SU-DHL-6 (cell line): Measurements from ENCODE around the gene NPAS3.

ENCODE experiments used
- H2AFZ ChIP-seq: fragments of 200-600 bp; sonication (generic); 2 replicates; pipeline ENCODE4 v1.6.1; 2014; ENCODE audit warnings: low read depth, mild to moderate bottlenecking, moderate library complexity, mixed read lengths, antibody characterized with exemption, low read length; ENCODE audit not compliant: severe bottlenecking
- H3F3A ChIP-seq: fragments of 200-600 bp; shearing (Covaris generic); 2 replicates; pipeline ENCODE4 v1.6.0; 2016; ENCODE audit warnings: antibody characterized with exemption, mild to moderate bottlenecking; ENCODE audit not compliant: insufficient read depth
- H3K27ac ChIP-seq: fragments of 200-600 bp; sonication (generic); 2 replicates; pipeline ENCODE4 v1.5.1; 2016; ENCODE audit warnings: low read depth, mild to moderate bottlenecking, low read length, moderate library complexity, mixed read lengths
- H3K27me3 ChIP-seq: fragments of 200-600 bp; sonication (generic), shearing (Covaris generic); 2 replicates; pipeline ENCODE4 v1.6.0; 2014; ENCODE audit warnings: mild to moderate bottlenecking, low read length
- H3K36me3 ChIP-seq: fragments of 200-600 bp; sonication (generic); 2 replicates; pipeline ENCODE4 v1.6.1; 2014; ENCODE audit warnings: mild to moderate bottlenecking, low read length, mixed read lengths
- H3K4me2 ChIP-seq: fragments of 300-600, 200-600 bp; shearing (Covaris generic), sonication (generic); 2 replicates; pipeline ENCODE4 v1.6.0; 2014; ENCODE audit warnings: low read length, low read depth, mild to moderate bottlenecking; ENCODE audit not compliant: poor library complexity, severe bottlenecking
- H3K4me3 ChIP-seq: fragments of 200-600 bp; sonication (generic); 2 replicates; pipeline ENCODE4 v1.5.1; 2014; ENCODE audit warnings: antibody characterized with exemption, low read length, mild to moderate bottlenecking, mixed read lengths; ENCODE audit not compliant: insufficient read depth, poor library complexity, severe bottlenecking
- H3K79me2 ChIP-seq: fragments of 200-600 bp; sonication (generic); 2 replicates; pipeline ENCODE4 v1.6.1; 2014; ENCODE audit warnings: mild to moderate bottlenecking, low read length, moderate library complexity; ENCODE audit not compliant: insufficient read depth
- H3K9ac ChIP-seq: fragments of 200-600 bp; sonication (generic); 2 replicates; pipeline ENCODE4 v1.7.0; 2014; ENCODE audit warnings: mild to moderate bottlenecking, low read length
- H3K9me2 ChIP-seq: fragments of 200-600 bp; sonication (generic); replicated peaks from 2 replicates; pipeline ENCODE4 v1.6.1; 2014; ENCODE audit warnings: low read length; ENCODE audit not compliant: insufficient read depth
- H3K9me3 ChIP-seq: fragments of 200-600 bp; sonication (generic); 2 replicates; pipeline ENCODE4 v1.6.1; 2014; ENCODE audit warnings: low read length, mixed read lengths; ENCODE audit not compliant: insufficient read depth
- H4K20me1 ChIP-seq: fragments of 200-600 bp; sonication (generic); 2 replicates; pipeline ENCODE4 v1.6.1; 2014; ENCODE audit warnings: low read depth, mild to moderate bottlenecking, antibody characterized with exemption, low read length, moderate library complexity, mixed read lengths
- EZH2phosphoT487 ChIP-seq: fragments of 200-600 bp; sonication (generic), shearing (Covaris generic); conservative IDR thresholded peaks from 2 replicates; pipeline ENCODE4 v1.6.1; 2018; ENCODE audit warnings: mild to moderate bottlenecking, antibody characterized with exemption, low read length, moderate library complexity, mixed read lengths
- TF ChIP-seq, protein P1 (sequence below): fragments of 200-600 bp; sonication (generic); IDR thresholded peaks from one replicate; pipeline ENCODE4 v1.5.1; 2017; ENCODE audit warnings: antibody characterized with exemption, mild to moderate bottlenecking, low read length, moderate library complexity; ENCODE audit not compliant: insufficient read depth, poor library complexity, severe bottlenecking

The NPAS3 gene

DNA sequence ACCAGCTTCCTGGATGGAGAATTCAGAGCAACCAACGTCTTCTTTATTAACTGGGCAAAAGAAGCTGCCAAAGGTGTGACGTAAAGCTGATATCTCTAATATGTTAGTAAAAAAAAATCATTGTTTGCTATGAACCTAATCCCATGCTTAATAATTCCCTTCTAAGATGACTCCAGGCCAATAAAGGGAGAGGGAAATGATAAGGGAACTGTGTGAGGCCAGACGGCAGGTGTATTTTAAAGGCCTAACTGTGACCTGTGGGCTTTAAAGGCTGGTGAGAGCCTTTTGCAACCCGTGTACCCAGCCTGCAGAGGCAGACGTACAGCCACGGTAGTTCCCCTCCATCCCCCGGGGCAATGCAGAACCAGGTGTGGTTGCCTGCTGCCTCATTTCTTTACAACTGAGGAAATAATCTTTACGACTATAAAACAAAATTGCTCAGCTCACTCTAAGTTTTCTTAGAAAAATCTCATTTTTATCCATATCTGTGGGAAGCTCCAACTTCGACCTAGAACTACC, 641.6 kb downstream of the NPAS3 start:
- Histone ChIP-seq H3K79me2 (no peaks in the 10 kb centered on the region), H3K9me2 (no peaks in the 10 kb centered on the region), H3F3A (no peaks in the 10 kb centered on the region), H3K27ac (no peak overlapping the region), H3K4me2 (no peak overlapping the region), H3K4me3 (no peak overlapping the region), H3K27me3 (no peaks in the 10 kb centered on the region), H4K20me1 (no peaks in the 10 kb centered on the region), H3K9ac (no peak overlapping the region), H3K36me3 (no peaks in the 10 kb centered on the region), H2AFZ (no peak overlapping the region), H3K9me3 (no peaks in the 10 kb centered on the region)
- TF ChIP-seq, protein P1, sequence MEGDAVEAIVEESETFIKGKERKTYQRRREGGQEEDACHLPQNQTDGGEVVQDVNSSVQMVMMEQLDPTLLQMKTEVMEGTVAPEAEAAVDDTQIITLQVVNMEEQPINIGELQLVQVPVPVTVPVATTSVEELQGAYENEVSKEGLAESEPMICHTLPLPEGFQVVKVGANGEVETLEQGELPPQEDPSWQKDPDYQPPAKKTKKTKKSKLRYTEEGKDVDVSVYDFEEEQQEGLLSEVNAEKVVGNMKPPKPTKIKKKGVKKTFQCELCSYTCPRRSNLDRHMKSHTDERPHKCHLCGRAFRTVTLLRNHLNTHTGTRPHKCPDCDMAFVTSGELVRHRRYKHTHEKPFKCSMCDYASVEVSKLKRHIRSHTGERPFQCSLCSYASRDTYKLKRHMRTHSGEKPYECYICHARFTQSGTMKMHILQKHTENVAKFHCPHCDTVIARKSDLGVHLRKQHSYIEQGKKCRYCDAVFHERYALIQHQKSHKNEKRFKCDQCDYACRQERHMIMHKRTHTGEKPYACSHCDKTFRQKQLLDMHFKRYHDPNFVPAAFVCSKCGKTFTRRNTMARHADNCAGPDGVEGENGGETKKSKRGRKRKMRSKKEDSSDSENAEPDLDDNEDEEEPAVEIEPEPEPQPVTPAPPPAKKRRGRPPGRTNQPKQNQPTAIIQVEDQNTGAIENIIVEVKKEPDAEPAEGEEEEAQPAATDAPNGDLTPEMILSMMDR = no peak
- TF ChIP-seq EZH2phosphoT487 = no peak

DNA sequence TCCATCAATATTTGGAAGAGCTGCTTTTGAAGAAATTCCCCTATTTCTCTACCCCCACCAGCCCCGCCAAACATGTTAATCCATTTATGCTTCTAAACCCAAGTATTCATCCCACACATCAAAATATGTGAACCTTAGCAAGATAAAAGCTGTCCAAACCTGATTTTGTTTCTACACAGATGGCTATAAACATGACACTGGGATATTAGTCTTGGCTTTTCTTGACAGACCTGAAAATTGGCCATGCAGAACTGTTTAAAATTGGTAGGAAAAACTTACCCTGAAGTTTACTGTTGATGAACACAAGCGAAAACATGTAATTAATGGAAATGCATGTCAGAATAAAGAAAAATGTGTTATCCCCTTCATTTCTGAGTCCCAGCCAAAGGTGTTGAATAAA, 642.2 kb downstream of the NPAS3 start:
- Histone ChIP-seq H3K4me2 (no peak overlapping the region), H3K9ac (no peak overlapping the region), H3K4me3 (no peak overlapping the region), H3K9me3 (no peaks in the 10 kb centered on the region), H2AFZ (no peak overlapping the region), H3K27ac (no peak overlapping the region), H3K27me3 (no peaks in the 10 kb centered on the region), H3F3A (no peaks in the 10 kb centered on the region), H3K9me2 (no peaks in the 10 kb centered on the region), H4K20me1 (no peaks in the 10 kb centered on the region), H3K79me2 (no peaks in the 10 kb centered on the region), H3K36me3 (no peaks in the 10 kb centered on the region)
- no peak for TF ChIP-seq EZH2phosphoT487
- TF ChIP-seq, protein P1 = no peak

DNA sequence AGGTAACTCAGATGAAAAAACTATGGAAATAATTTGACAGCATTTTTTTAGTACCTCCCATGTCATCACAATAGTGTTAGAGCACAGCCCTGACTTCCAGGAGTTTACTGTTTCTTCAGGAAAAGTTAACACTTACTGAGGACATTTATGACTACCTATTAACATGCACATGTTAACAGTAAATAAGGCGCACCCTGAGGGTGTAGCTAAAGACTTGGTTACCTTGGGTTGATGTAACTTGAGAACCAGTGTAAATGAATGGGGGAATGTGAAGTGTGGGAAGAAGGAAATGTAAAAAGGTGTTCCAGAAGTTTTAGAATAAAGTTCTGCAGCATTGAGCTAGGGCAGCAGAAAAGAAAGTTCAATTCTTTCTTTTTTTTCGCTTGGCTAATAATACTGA, 646.0 kb downstream of the NPAS3 start:
- no peak overlapping the region for H3K27ac ChIP-seq
- H3F3A ChIP-seq = no peaks in the 10 kb centered on the region
- TF ChIP-seq, protein P1 = no peak
- no peak for TF ChIP-seq EZH2phosphoT487
- no peaks in the 10 kb centered on the region for H3K9me3 ChIP-seq
- no peaks in the 10 kb centered on the region for H3K79me2 ChIP-seq
- no peaks in the 10 kb centered on the region for H3K9me2 ChIP-seq
- no peaks in the 10 kb centered on the region for H3K36me3 ChIP-seq
- no peaks in the 10 kb centered on the region for H4K20me1 ChIP-seq
- H3K4me3 ChIP-seq = no peak overlapping the region
- H3K9ac ChIP-seq = no peak overlapping the region
- no peaks in the 10 kb centered on the region for H3K27me3 ChIP-seq
- H2AFZ ChIP-seq = no peak overlapping the region
- H3K4me2 ChIP-seq = no peak overlapping the region
